ENCODE measurements around the gene MGAT5B. TPM values are rescaled to one million over a fixed set of nuclear protein-coding genes. Genes with fewer than 3 reads are reported as not detected.

Gene MGAT5B
- polyA plus RNA-seq, 1 donor: 1.5 TPM

Other genes with a start within 250 kb of the MGAT5B start
- gene ST6GALNAC1, start 224.6 kb upstream of the MGAT5B start, polyA plus RNA-seq (ENCODE audit: insufficient read length): 0.28 TPM
- gene MXRA7, start 157.4 kb upstream of the MGAT5B start, polyA plus RNA-seq (ENCODE audit: insufficient read length): 87.4 TPM
- gene JMJD6, start 141.8 kb upstream of the MGAT5B start, polyA plus RNA-seq (ENCODE audit: insufficient read length): 21.0 TPM
- gene METTL23, start 141.6 kb upstream of the MGAT5B start, polyA plus RNA-seq (ENCODE audit: insufficient read length): 40.6 TPM
- 473 TPM for gene SRSF2, start 131.1 kb upstream of the MGAT5B start, polyA plus RNA-seq (ENCODE audit: insufficient read length)
- gene MFSD11, start 130.3 kb upstream of the MGAT5B start, polyA plus RNA-seq (ENCODE audit: insufficient read length): 32.6 TPM